Fibroblast of upper back skin (primary cell): ENCODE data around the gene RHD.
"Not testable (repeated sequence)": the region's sequence is repeated elsewhere in the genome, so short reads cannot be mapped to it uniquely, and the experiment has no call there.

Source experiments
- DNase-seq: peaks from one replicate; pipeline ENCODE4 v3.0.0-alpha.2; 2013

RHD gene

DNA sequence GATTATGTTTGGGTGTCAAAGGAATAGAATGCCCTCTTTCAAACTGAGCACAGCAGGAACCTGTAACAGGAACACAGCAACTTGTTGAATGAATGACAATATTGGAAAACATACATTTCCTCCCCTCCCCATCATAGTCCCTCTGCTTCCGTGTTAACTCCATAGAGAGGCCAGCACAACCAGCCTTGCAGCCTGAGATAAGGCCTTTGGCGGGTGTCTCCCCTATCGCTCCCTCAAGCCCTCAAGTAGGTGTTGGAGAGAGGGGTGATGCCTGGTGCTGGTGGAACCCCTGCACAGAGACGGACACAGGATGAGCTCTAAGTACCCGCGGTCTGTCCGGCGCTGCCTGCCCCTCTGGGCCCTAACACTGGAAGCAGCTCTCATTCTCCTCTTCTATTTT lies at the start of gene RHD:
TSS of gene RHD (plus strand) at position 272 of the 400 bp plus-strand sequence. CDS start at position 311, 39 bp downstream.
- DNase-seq, result not testable (repeated sequence)

DNA sequence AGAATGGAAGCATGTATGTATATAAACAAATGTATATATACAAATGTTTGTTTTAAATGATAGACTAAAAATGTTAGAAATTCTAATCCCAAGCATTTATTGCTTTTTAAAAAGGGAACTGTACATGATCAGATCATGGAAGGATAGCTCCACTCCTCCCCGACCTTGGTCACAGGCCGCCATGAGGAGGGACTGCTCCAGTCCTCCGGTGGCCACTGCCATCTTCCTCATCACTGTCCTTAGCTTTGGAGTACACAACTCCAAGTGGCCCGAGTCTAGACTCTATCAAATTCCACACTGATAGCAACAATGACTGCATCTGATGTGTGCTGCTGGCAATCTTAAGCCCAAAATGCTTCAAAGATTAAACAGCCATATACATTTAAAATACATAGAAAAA lies 49.7 kb upstream of the RHD start:
- DNase-seq, result no peak

DNA sequence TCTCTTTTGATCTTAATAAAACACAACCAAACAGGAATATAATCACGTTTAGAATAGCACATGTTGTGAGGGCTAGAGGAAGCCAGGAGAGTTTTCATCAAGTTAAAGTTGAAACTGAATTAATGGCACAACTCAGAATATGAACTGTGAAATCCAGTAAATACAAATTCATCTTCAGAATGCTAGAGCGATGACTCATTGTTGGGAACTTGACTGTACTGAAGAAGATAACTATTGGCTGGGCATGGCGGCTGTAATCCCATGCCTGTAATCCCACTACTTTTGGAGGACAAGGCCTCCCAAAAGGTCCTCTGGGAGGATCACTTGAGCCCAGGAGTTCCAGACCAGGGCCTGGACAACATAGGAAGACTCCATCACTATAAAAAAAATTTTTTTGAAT lies 48.8 kb upstream of the RHD start:
- DNase-seq, result no peak

DNA sequence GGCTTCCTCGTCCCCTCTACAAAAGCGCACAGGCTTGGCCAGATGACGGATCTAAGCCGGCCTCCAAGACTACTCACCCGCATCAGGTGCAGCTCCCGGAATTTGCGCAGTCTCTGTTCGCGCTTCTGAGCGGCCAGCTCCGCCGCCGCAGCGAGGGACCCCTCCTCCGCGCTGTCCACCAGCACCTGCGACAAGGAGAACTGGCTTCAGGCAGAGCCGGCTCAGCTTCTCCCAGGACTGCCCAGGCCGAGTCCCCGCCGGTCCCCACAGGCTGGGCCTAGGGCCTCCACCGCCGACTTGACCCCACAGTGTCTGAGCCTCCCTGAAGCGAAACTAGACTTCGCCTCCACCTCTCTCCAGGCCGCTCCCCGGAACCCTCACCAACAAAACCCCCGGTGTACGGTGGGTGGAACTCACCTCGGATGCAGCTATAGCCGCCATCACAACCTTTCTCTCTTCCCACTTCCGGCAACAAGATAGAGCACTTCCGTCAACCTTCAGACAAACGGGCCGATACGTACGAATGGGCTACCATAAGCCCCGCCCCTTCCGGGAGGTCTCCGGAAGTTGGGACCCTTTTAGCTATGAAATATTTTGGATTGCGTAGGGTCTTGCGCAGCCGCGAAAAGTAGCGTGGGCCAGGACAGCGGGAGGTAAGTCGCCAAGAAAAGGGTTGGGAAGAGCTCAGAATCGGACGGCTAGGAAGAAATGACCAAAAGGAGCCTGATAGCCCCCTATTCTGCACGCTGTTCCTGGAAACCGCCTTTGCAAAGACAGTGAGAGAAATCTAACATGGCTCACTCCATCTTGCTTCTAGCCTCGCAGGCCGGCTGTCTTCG lies 40.1 kb upstream of the RHD start, which contains the start of gene SYF2:
TSS of gene SYF2 (minus strand) at position 476 of the 839 bp plus-strand sequence. CDS start at position 441, 35 bp downstream.
- peak; percentile 95 for DNase-seq

DNA sequence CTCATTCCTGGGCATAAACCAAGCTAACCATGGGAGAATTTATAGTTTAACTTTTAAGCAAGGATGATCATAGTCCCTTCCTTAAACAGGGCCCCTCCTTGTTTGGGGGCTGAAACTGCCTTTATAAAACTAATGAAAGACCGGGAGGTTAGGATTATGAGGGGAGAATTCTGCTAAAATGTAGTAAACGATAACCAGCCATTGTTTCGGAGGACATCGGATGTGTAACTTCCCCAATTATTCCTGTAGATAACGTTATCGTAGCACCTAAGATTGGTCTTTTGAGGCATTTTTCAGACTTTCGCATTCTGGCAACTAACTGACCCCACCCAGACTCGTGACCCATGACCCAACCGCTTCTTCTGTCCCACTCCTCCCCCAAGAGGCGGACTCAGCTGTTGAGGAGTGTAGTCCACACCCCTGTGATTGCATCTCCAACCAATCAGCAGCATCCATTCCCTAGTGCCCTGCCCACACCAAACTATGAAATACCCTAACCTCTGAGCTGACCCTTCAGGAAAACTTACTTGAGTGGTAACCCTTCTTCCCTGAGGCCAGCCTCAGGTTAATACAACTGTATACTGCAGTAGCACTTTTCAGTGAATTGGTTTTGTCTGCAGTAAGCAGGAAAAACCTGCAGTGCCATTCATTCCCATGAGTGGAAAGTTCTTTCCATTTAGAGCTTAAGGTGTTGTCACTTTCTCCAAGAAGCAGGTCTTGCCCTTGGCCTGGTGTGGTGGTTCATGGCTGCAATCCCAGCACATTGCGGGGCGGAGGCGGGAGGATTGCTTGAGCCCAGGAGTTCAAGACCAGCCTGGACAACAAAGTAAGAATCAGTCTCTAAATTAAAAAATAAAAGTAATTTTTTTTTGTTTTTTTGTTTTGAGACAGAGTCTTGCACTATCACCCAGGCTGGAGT lies 39.2 kb upstream of the RHD start:
- DNase-seq, result peak; percentile 81

DNA sequence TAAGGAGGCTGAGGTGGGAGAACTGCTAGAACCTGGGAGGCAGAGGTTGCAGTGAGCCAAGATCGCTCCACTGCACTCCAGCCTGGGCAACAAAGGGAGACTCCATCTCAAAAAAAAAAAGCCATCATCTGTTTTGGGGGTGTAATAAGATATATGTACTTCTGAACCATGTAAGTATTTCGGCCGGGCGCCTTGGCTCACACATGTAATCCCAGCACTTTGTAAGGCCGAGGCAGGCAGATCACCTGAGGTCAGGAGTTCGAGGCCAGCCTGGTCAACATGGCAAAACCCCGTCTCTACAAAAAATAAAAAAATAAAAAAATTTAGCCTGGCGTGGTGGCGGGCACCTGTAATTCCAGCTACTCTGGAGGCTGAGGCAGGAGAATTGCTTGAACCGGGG lies 36.9 kb upstream of the RHD start:
- not testable (repeated sequence) for DNase-seq

DNA sequence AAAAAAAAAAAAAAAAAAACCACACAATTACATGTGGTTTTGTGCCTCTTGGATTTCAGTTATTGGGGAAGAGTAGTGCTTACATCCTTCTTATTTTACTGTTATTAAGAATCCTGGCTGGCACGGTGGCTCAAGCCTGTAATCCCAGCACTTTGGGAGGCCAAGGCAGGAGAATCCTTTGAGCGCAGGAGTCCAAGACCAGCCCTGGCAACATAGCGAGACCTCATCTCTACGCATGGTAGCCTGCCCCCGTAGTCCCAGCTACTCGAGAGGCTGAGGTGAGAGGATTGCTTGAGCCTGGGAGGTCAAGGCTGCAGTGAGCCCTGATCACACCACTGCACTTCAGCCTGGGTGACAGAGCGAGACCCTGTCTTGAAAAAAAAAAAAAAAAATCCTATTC lies 36.0 kb upstream of the RHD start:
- not testable (repeated sequence) for DNase-seq

DNA sequence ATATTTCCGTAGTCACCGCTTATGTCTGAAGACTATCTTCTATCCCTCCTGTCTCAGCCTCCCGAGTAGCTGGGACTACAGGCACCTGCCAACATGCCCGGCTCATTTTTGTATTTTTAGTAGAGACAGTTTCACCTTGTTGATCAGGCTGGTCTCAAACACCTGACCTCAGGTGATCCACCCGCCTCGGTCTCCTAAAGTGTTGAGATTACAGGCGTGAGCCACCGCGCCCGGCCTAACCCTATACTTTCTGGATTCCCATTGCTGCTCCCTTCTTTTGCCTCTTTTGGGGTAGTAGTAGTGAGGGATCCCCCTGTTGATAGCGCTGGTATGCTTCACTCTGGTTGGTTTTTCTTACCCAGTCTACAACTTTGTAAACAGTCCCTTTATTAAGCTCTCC lies 34.3 kb upstream of the RHD start:
- no peak for DNase-seq

DNA sequence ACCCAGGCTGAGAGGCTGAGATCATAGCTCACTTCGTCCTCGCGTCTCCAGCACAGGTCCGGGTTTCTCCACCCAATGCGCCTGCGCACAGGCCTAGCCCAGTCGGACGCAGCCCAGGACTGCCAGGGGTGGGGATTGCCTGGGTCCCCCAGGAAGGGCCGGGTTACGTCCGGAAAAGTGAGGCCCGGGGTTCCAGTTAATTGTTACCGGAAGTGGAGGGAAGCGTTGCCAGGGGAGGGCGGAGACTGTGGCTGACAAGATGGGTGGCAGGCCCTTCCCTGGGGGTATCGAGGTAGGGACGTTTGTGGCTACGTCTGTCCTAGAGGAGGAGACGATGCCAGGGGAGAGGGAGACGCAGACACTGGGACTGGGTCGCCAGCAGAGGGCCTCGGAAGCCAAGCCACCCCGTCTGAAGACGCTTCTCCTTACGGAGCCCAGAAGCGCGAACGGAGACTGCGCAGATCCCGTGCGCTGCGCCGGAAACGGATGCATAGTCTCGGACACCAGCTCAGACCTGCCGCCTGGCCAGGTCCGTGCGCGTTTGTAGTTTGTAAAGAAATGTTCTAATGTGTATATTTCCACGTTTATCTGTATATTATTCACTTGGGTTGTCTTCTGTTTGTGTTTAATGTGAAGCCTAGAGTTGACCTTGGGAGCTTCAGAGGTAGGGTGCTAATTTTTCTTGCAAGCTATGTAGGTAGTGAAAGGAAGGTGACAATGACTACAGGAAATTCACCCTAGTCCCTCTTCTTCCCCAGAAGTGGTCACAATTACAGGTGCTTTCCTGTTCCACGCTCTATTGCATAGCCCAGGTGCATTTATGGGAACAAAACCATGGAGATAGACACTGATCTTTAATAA lies 32.4 kb upstream of the RHD start:
- peak; percentile 84 for DNase-seq

DNA sequence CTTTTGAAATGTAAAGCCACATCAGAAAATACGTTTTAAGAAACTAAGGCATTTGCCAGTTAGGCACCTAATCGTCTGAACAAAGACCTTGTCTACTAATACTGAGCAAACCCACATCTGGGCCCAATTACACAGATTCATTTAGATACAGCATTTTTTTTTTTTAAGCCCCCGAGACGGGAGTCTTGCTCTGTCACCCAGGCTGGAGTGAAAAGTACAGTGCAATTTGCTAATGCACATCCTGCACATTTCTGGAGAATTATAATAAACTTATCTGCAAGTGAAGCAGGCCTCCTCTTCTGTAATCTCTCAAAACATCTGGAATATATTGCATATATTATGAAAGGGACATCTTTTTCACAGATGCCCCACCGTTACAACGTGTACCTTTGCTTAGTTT lies 28.4 kb upstream of the RHD start:
- DNase-seq, result no peak

DNA sequence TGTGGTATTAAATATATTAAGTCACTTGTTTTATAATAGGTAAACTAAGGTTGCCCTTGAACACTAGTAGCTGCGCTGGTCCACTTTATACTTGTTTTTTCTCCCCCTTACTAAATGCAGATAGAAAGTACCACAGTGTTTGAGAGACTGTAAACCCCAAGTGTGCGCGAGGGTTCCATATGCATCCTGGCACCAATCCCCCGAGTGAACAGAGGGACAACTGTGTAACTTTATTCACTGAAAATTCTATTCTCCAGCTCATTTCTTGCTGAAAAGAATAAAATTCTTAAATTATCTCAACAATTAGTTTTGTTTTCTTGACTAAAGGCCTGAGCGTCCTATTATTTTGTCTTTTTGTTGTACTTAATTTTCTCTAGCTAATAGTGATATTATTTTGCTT lies 26.9 kb upstream of the RHD start:
- no peak for DNase-seq

DNA sequence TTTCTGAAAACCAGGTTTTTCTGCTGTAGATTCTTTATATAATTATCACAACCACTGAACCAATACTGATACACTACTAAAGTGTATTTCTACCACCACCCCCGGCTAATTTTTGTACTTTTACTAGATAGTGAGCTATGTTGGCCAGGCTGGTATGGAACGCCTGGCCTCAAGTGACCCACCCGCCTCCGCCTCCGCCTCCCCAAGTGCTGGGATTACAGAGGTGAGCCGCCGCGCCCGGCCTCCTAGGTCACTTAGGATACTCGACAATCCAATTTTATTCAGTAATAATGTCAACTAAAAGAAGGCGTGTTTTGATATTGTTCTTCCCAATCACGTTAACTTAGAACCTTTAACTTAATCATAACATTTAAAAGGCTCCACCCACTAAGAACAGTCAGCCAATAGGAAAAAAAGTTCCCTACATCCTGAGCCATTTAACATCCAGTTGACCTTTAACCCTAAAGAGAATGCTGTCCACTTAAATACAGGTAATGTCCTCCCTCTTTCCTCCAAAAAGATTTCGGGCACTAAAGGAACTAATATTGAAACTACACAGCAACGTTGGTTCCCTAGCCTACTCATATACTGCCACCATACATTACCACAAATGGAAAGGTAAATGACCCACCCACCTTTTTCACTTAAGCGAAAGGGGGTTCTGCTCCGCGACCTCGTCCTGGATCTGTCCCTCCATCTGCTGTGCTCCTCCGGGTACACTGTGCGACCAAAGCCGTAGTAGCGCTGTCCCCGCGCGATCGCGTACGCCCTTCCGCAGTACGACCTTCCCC lies 26.3 kb upstream of the RHD start:
- no peak for DNase-seq

DNA sequence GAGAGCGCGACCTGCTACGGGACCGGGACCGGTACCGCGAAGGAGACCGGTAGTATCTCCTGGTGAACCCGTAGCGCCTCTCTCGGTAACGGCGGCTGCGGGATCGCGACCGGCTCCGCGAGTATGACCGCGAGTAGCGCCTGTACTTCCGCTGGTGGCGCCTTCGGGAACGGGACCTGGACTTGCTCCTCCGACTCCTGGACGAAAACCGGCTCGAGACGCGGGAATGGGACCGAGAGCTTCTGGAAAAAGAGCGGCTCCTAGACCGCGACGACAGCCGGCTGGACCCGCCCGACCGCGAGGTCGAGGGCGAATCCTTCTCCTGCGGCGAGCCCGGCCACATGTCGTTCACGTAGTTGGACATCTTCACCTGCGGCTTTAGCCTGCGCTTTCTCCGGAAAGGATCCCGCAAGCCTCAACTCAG lies 25.7 kb upstream of the RHD start:
- DNase-seq, result no peak

DNA sequence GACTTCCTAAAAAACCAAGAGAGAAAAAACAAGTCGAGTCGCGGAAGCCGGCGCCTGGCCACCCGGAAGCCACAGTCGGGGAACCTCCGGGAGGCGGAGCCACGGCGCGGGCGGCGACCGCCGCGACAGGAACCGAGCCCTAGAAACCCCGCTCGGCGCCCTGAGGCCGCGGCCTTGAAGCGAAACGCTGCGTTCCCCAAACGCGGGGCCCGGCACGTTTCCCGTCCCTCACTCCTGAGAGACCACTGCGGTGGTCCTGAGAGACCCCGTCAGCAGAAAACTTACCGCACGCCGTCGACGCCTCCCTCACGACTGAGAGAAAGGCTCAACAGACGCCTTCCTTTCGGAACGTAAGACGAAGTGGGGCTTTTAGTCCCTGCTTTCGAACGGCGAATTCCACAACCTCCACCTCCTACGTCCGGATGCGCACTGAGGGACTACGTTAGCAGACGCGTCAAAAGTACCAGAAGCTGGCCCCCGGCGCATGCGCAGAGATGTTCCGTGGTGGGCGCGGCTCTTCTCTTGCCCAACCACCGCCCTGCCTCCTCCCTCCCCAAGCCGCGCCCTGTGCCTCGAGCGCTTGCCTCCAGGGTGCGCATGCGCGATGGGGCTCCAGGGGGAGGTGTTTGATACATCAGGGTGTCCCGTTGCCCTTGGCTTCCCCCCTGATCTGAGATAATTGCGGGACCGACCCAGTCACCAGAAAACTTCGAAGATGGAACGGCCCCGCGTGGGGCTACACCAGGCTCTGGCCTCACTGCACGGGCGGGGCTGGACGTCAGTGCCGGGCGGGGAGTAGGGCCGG lies 25.1 kb upstream of the RHD start, which contains the start of gene RSRP1:
TSS of gene RSRP1 (minus strand) at position 431 of the 805 bp plus-strand sequence. CDS start 491 bp downstream, outside the sequence.
- DNase-seq, result peak; percentile 99

DNA sequence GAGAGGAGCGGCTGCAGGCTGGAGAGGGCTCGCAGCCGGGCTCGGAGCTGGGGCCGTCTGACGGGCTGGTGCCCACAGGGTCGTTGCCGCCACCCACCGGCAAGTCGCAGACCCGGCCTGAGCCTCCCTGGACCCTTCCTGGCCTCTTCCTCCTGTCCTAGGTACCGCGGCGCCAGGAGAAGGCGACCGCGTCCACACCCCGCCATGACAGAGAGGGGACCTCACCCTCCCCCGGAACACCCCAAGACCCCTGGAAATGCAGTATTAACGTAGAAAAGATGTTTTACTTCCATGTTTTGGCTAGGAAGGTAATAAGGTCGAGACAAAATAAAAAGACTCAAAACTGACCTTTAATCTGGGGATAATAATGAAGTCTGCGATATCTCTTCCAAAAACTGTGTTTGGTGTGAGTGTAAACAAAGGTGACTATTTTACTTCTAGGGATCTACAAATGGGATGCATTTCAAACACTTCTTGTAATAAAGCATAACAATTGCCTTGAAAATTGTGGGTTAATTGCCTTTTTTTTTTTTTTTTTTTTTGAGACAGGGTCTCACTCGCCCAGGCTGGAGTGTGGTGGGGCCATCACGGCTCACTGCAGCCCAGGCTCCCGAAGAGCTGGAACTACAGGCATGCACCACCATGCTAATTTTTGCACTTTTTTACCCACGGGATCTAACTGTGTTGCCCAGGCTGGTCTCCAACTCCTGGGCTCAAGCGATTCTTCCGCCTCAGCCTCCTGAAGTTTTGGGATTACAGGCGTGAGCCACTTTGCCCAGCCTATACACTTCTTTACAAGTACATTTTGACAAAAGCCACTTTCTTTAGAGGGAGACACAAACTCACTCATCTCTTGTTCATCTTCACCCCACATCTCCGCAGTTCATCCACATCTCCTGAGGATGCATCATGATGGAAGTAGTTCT lies 24.2 kb upstream of the RHD start:
- no peak for DNase-seq

DNA sequence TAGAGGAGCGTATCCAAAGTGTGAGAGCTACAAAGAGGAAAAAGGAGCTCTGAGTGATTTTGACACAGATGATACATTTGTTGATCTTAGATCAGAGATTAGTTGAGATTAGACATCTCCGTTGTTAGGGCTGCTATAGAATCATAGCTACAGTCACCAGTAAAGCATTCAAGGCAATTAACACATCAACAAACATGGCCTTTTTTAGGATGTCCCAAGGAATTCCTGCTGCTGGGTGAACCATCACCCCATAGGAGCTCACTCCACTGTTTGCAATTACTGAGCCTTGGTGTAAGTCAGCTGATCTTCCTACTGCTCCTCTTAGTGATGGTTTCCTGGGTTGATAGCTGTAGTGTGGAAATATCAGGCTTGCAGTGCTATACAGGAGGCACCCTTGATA lies 18.4 kb upstream of the RHD start:
- peak; percentile 55 for DNase-seq

DNA sequence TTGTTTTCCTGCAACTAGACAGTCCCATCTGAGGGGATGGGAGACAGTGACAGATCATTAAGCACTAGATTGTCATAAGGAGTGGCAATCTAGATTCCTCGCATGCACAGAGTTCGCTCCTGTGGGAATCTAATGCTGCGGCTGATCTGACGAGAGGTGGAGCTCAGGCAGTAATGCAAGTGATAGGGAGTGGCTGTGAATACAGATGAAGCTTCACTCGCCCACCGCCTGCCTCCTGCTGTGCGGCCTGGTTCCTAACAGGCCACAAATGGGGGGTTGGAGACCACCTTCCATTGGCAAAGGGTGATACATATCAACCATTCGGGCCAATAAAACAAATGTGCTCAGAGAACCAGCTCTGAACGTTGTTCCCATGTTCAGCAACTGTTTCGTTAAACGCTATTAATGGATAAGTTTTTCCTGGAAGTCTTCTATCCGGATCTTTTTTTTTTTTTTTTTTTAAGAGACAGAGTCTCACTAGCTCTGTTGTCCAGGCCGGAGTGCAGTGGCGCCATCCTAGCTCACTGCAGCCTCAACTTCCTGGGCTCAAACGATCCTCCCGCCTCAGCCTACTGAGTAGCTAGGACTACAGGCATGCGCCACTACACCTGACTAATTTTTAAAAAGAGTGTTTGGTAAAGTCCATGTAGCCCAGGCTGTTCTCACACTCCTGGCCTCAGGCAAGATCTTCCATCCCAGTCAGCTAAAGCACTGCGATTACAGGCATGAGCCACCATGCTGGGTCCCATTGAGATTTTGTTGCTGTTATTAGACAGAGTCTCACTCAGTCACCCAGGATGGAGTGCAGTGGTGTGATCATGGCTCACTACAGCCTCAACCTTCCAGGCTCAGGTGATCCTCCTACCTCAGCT lies 16.4 kb upstream of the RHD start:
- DNase-seq, result no peak

DNA sequence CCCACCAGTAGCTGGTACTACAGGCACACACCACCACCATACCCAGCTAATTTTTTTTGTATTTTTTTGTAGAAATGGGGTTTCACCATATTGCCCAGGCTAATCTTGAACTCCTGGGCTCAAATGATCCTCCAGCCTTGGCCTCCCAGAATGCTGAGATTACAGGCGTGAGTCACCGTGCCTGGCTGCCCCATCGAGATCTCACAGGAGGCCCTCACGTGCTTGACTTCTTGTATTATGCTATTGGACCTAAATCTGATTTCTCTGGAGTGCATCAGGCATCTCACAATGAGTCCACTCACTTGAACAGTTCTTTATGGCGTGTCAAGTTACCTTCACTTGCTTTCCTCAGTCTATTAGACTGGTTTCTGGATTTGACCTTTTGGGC lies 15.7 kb upstream of the RHD start:
- no peak for DNase-seq

DNA sequence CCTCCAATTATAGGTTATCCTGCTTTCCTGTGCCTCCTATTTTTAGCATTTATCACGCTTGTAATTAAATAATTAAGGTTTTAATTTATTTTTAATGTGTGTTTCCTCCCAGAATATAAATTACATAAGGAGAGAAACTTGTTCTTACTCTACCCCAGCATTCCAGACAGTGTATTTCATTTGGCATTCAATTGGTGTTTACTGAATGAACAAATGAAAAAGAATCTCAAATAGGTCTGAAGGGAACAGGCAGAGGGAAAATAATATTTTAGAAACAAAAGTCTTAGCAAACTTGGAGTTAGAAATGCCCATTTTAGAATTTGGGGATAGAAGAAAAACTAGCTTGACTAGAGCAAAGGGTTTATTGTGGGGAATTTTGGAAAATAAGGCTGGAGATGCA lies 15.1 kb upstream of the RHD start:
- no peak for DNase-seq
